Measurements from ENCODE around the gene SPIB. TPM values are rescaled to one million over a fixed set of nuclear protein-coding genes. Genes with fewer than 3 reads are reported as not detected.
"Not testable (repeated sequence)": the region's sequence is repeated elsewhere in the genome, so short reads cannot be mapped to it uniquely, and the experiment has no call there.

The SPIB gene
- polyA plus RNA-seq, 3 donors from 2014 or later = 0.38 to 1.6 (median 1.5) TPM

DNA sequence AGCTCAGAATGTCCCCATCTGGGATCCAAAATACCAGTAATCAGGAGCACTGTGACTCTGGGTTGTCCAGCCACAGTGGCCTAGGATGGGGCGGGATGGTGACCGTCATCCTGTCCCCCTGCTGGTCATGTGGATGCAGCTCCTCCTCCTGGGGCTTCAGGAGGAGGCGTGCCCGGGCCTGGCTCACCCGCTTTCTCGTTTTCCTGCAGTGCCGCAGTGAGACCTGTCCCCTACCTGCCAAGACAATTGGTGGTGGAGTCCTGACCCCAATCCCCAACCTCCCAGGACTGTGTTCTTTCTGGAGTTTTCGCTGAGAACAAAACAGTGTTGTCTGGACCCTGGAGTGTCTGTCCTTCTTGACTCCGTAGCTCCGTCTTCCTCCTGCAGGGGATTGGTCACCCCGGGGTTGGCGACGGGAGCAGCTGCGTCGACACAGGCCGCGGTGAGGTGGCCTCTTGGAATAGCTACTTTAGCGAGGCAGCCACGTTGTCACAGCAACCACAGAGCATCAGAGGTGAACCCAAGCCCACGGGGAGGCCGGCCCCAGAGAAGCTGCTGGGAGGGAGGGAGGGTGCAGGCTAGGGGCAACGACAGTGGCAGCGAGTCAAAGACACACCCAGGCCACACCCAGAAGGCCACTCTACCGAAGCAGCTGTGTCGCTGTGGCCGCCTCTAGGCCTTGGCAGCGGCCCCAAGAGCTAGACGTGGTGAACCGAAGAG, 47.4 kb downstream of the SPIB start:
- no peaks in the 10 kb centered on the region for H3K36me3 Mint-ChIP-seq
- no peaks in the 10 kb centered on the region for H3K4me1 Mint-ChIP-seq
- H3K27ac Mint-ChIP-seq = no peak overlapping the region
- no peak overlapping the region for H3K4me3 Mint-ChIP-seq
- no peaks in the 10 kb centered on the region for H3K9me3 Mint-ChIP-seq
- no peak for DNase-seq
- peaks cover 0 to 5% (median 2%) of the 10 kb centered on the region in 3 donors for H3K27me3 Mint-ChIP-seq (ENCODE audit: low read depth in 3 of 3)

DNA sequence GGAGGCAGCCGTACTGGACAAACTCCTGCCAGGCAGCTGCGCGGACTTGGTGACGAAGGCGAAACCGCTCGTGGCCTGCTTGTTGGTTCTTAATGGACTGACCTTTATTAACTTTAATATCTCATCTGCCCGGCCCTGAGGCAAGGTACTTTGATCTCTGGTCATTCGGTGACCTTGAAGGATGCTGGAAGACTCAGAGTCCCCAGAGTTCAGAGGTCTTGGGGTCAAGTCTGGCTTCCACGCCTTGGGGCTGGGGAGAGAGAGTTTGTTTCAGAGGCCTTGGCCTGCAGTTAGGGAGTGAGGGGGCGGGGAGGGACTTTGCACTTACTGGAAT, 47.9 kb downstream of the SPIB start:
- Mint-ChIP-seq H3K36me3 (no peaks in the 10 kb centered on the region), H3K27me3 (ENCODE audit: low read depth in 3 of 3) (peaks cover 0 to 5% (median 3%) of the 10 kb centered on the region in 3 donors), H3K4me1 (no peaks in the 10 kb centered on the region), H3K27ac (no peak overlapping the region), H3K4me3 (no peak overlapping the region), H3K9me3 (no peaks in the 10 kb centered on the region)
- DNase-seq = no peak

DNA sequence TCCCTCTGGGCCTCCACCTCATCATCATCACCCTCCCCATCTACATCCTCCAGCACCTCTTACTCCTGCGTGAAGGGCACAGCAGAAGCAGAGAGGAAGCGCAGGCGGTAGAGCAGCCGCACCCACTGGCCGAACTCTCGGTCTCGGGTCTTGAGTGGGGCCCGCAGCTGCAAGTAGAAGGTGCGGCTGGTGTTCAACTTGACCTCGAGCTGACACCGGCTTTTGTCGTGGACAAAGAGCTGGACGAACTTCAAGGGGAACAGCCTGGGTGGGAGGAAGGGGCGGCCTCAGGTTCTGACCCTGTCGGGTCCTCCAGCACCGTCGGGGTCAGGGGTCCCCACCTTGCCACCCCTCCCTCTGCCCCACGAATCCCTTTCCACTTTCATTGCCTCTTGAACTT, 48.8 kb downstream of the SPIB start:
- Mint-ChIP-seq H3K27me3 (ENCODE audit: low read depth in 3 of 3) (peaks cover 0 to 3% (median 2%) of the 10 kb centered on the region in 3 donors), H3K9me3 (no peaks in the 10 kb centered on the region), H3K27ac (no peak overlapping the region), H3K4me1 (no peaks in the 10 kb centered on the region), H3K4me3 (no peak overlapping the region), H3K36me3 (no peaks in the 10 kb centered on the region)
- no peak for DNase-seq

DNA sequence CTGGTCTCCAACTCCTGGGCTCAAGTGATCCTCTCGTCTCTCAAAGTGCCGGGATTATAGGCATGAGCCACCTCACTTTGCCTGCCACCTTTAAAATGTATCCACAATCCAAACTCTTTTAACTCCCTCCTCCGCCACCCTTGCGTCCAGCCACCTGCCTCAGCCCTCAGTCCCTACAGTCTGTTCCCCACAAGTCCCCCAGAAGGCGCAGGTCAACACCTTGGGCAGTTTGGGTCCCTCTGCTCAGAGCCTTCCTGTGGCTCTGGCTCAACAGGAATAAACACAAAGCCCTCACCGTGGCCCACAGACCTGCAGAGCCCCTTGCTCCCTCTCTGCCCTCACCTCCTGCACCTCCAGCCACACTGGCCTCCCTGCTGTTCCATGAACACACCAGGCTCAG, 50.1 kb downstream of the SPIB start:
- Mint-ChIP-seq H3K9me3 (no peaks in the 10 kb centered on the region), H3K27ac (peak overlapping the region in 1 of 6 donors; percentile 56), H3K4me3 (no peak overlapping the region), H3K36me3 (no peaks in the 10 kb centered on the region), H3K4me1 (no peaks in the 10 kb centered on the region), H3K27me3 (ENCODE audit: low read depth in 3 of 3) (peaks cover 0 to 3% (median 2%) of the 10 kb centered on the region in 3 donors)
- DNase-seq = no peak

DNA sequence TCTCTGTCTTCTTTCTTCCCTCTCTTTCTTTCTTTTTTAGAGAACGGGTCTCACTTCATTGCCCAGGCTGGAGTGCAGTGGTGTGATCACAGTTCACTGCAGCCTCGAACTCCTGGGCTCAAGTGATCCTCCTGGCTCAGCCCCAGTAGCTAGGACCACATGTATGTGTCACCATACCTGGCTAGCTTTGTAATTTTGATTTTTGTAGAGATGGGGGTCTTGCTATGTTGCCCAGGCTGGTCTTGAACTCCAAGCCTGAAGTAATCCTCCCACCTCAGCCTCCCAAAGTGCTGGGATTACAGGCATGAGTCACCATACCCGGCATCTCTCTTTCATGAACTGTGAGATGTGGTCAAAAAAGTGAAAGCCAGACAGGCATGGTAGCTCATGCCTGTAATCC, 54.6 kb downstream of the SPIB start:
- H3K27ac Mint-ChIP-seq = peak overlapping the region in 3 of 6 donors; percentile 37 to 73 (median 58)
- not testable (repeated sequence) for H3K36me3 Mint-ChIP-seq

DNA sequence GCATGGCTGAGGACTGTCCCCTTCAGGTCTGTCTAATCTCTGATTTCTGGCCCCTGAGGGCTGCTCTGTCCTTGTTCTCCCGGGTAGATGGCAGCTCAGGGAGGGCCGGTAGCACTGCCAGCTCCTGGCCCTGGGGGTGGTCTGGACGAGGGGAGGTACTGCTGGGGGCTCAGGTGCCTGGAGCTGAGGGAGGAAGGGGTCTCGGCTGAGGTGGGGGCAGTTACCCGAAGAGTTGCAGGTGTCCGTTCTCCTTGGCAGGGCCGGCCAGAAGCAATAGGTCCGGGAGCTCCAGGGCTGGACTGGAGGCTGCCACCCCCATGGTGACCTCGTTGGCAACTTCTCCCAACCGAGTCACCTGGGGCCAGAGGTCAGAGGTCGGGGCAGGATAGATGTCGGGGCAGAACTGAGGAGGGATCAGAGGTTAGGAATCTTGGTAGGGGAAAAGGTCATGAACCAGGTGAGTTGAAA, 56.4 kb downstream of the SPIB start:
- DNase-seq = no peak
- H3K9me3 Mint-ChIP-seq = no peaks in the 10 kb centered on the region
- peak overlapping the region; percentile 63 to 79 (median 72) for H3K4me3 Mint-ChIP-seq
- peaks cover 0 to 7% (median 0%) of the 10 kb centered on the region in 3 donors for H3K36me3 Mint-ChIP-seq
- peaks cover 21 to 26% of the 10 kb centered on the region in 2 donors for H3K4me1 Mint-ChIP-seq
- peaks cover 5 to 13% (median 7%) of the 10 kb centered on the region in 3 donors for H3K27me3 Mint-ChIP-seq (ENCODE audit: low read depth in 3 of 3)
- peak overlapping the region; percentile 30 to 94 (median 86) for H3K27ac Mint-ChIP-seq

More for the DNA sequence above, 54.6 kb downstream of the SPIB start:
- DNase-seq, H3K9me3 Mint-ChIP-seq, H3K4me3 Mint-ChIP-seq: not testable (repeated sequence)
- H3K27me3 Mint-ChIP-seq (ENCODE audit: low read depth in 3 of 3) = peaks cover 5 to 13% (median 7%) of the 10 kb centered on the region in 3 donors
- H3K4me1 Mint-ChIP-seq = peaks cover 18 to 20% of the 10 kb centered on the region in 2 donors

DNA sequence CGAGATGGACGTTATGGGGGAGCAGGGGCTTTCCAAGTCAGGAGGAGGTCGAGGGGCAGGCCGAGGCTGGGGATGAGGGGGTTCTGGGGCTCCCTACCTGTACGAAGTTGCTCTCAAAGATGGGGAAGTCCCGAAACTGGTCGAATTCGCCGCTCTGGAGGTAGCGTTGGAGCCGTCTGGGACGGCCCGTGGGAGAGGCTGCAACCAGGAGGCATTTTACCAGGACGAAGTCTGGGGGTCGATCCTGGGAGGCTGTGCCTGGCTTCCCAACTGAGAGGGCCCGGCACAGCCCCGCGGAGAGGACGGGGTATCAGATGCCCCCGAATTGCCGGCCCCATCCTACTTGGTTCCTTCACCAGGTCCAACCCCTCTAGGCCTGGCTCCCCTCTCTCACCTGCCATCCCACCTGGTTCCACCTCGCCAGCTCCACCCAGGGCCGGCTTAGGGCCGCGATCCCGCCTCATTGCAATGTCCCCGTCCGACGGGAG, 57.0 kb downstream of the SPIB start:
- Mint-ChIP-seq H3K4me3 (peak overlapping the region; percentile 97 to 99 (median 98)), H3K27me3 (ENCODE audit: low read depth in 3 of 3) (peaks cover 7 to 13% (median 7%) of the 10 kb centered on the region in 3 donors), H3K27ac (peak overlapping the region; percentile 76 to 94 (median 86)), H3K4me1 (peaks cover 21 to 26% of the 10 kb centered on the region in 2 donors), H3K36me3 (peaks cover 0 to 7% (median 0%) of the 10 kb centered on the region in 3 donors), H3K9me3 (no peaks in the 10 kb centered on the region)
- DNase-seq = no peak

DNA sequence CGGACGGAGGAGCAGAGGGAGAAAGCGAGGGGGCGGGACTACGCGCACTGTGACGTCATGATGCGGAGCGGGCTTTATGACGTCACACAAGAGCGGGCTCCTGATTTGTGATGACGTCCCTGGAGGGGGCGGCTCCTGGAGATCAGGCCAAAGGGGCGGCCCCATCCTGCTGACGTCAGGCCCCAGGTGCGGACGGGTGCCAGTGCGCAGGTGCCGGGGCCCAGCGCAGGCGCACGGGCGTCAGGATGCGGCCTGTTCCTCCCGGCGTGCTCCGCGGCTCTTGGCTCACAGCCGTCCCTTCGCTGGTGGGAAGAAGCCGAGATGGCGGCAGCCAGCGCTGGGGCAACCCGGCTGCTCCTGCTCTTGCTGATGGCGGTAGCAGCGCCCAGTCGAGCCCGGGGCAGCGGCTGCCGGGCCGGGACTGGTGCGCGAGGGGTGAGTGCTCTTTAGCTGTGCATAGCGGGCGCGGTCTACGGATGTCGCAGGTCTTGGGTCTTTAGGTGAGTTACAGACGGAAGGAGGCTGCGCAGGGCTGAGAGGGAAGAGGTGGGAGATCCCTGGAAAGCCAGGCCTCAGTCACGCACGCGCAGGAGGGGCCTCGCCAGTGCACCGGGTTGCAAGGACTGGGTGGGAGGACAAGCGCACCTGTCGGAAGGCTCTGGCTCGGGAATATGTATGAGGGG, 57.6 kb downstream of the SPIB start, which contains the start of the genes EMC10 and GARIN5A:
Gene EMC10, plus strand, starts transcription at position 284 of the 683 bp plus-strand sequence. Its CDS starts 38 bp downstream, at position 322.
Gene GARIN5A, minus strand, starts transcription at position 625 of the 683 bp plus-strand sequence. Its CDS starts 460 bp downstream, at position 165.
- no peaks in the 10 kb centered on the region for H3K9me3 Mint-ChIP-seq
- peak within 1 kb of the TSS; percentile 97 to 99 (median 98) for H3K4me3 Mint-ChIP-seq
- H3K27ac Mint-ChIP-seq = peak within 1 kb of the TSS; percentile 89 to 96 (median 92)
- DNase-seq = peak; percentile 91 to 93 (median 92)
- peaks cover 21 to 26% of the 10 kb centered on the region in 2 donors for H3K4me1 Mint-ChIP-seq
- peaks cover 0 to 7% (median 0%) of the 10 kb centered on the region in 3 donors for H3K36me3 Mint-ChIP-seq
- peaks cover 7 to 12% (median 8%) of the 10 kb centered on the region in 3 donors for H3K27me3 Mint-ChIP-seq (ENCODE audit: low read depth in 3 of 3)

DNA sequence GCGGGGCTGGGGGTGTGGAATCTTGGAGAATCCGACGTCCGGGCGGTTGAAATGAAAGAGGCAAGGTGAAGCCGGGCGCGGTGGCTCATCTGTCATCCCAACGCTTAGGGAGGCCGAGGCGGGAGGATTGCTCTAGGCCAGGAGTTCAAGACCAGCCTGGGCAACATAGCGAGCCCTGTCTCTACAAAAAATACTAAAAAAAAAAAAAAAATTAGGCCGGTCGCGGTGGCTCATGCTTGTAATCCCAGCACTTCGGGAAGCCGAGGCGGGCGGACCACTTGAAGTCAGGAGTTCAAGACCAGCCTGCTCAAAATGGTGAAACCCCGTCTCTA, 58.1 kb downstream of the SPIB start:
- Mint-ChIP-seq H3K4me1 (peaks cover 21 to 26% of the 10 kb centered on the region in 2 donors), H3K27ac (peak overlapping the region; percentile 89 to 96 (median 92)), H3K27me3 (ENCODE audit: low read depth in 3 of 3) (peaks cover 7 to 12% (median 8%) of the 10 kb centered on the region in 3 donors), H3K36me3 (peaks cover 0 to 7% (median 0%) of the 10 kb centered on the region in 3 donors), H3K4me3 (peak overlapping the region; percentile 97 to 99 (median 98)), H3K9me3 (no peaks in the 10 kb centered on the region)
- DNase-seq = no peak

DNA sequence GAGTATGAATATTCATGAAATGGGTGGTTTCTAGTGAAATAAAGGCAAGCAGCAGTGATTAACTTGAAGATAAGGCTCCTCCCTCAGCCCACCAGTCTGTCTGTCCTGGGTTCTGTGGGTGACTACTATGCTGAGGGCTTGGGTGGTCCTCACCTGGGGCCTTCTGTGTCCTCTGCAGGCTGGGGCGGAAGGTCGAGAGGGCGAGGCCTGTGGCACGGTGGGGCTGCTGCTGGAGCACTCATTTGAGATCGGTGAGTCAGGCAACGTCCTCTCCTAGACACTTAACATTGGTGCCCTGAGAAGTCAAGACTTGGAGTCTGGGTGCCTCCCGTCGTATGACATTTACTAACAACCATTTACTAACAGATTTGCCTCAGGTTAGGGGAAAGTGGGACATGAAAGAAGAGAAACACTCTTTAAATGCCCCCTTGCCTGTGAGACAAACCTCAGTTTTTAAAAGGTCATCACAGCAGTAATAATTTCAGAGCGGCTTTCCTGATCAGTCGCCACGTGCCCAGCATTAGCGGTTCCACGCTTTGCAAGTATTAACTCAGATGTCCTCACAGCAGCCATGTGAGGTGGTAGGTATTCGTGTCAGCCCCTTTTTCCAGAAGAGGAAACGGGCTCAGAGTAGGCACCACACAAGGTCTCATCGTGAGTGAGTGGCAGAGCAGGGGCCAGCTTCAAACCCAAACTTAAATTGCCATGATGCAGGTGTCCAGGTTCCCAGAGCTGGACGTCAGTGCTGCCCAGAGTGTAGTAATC, 59.2 kb downstream of the SPIB start:
- peak overlapping the region; percentile 97 to 99 (median 98) for H3K4me3 Mint-ChIP-seq
- no peak for DNase-seq
- peaks cover 0 to 7% (median under 1%) of the 10 kb centered on the region in 3 donors for H3K36me3 Mint-ChIP-seq
- H3K27ac Mint-ChIP-seq = peak overlapping the region in 4 of 6 donors; percentile 71 to 91 (median 85)
- H3K27me3 Mint-ChIP-seq (ENCODE audit: low read depth in 3 of 3) = peaks cover 7 to 12% (median 8%) of the 10 kb centered on the region in 3 donors
- H3K4me1 Mint-ChIP-seq = peaks cover 21 to 26% of the 10 kb centered on the region in 2 donors
- no peaks in the 10 kb centered on the region for H3K9me3 Mint-ChIP-seq

DNA sequence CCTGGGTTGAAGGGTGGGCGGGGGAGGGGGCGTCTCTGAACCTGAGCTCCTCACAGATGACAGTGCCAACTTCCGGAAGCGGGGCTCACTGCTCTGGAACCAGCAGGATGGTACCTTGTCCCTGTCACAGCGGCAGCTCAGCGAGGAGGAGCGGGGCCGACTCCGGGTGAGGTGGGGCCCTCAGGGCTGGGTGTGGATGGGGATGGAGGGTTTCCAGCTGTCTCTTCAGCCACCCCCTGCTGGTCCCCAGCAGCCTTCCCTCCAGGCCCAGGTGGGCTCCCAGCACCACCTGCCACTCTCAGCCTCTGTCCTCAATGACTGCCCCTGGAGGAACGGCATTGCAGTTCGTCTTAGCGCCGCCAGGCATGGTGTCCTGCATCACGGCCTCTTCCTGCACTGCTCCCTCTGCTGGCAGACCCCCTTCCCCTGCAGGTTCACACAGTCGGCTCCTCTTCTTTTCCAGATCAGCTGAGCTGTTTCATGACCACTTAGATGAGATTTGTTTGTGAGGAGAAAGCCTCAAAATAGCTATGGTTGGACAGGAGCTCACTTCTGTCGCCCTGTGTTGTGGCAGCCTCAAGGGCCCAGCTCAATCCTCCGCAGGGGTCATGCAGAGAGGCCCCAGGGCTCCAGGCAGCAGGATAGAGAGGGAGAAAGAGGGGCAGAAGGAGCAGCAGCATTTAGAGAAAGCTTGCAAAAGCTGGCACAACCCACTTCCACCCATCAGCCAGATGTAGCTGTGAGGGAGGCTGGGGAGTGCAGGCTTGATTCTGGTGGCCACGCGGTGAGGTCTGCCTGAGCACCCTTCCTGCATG, 60.4 kb downstream of the SPIB start:
- no peak for DNase-seq
- H3K9me3 Mint-ChIP-seq = no peaks in the 10 kb centered on the region
- H3K27ac Mint-ChIP-seq = peak overlapping the region in 1 of 6 donors; percentile 67
- peaks cover 5 to 12% (median 6%) of the 10 kb centered on the region in 3 donors for H3K36me3 Mint-ChIP-seq
- peaks cover 6 to 12% (median 7%) of the 10 kb centered on the region in 3 donors for H3K27me3 Mint-ChIP-seq (ENCODE audit: low read depth in 3 of 3)
- peak overlapping the region in 2 of 5 donors; percentile 32 to 69 for H3K4me3 Mint-ChIP-seq
- H3K4me1 Mint-ChIP-seq = peaks cover 21 to 26% of the 10 kb centered on the region in 2 donors

DNA sequence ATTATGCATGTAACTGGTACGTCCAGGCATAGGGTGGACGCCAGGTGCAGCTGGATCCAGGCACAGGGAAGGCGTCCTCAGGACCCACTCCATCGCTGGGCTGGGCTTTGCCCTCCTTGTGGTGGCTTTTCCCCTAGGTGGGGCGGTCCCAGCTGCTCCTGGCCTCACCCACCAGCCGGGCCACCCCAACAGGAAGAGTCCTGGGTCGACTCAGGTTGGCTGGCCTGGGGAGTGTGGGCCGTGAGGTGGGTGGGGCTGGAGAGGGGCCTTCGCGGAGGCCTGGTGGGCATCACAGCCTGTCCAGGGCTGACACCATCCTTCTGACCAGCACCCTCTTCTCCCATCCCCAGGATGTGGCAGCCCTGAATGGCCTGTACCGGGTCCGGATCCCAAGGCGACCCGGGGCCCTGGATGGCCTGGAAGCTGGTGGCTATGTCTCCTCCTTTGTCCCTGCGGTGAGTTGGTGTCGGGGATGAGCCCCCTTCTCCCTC, 61.1 kb downstream of the SPIB start:
- no peak for DNase-seq
- peaks cover 21 to 26% of the 10 kb centered on the region in 2 donors for H3K4me1 Mint-ChIP-seq
- no peaks in the 10 kb centered on the region for H3K9me3 Mint-ChIP-seq
- H3K36me3 Mint-ChIP-seq = peaks cover 5 to 12% (median 6%) of the 10 kb centered on the region in 3 donors
- H3K27ac Mint-ChIP-seq = no peak overlapping the region
- H3K27me3 Mint-ChIP-seq (ENCODE audit: low read depth in 3 of 3) = peaks cover 6 to 12% (median 7%) of the 10 kb centered on the region in 3 donors
- H3K4me3 Mint-ChIP-seq = no peak overlapping the region

Measured in immature natural killer cell (primary cell).